Measurements from ENCODE around the gene ARHGAP15.

DNA sequence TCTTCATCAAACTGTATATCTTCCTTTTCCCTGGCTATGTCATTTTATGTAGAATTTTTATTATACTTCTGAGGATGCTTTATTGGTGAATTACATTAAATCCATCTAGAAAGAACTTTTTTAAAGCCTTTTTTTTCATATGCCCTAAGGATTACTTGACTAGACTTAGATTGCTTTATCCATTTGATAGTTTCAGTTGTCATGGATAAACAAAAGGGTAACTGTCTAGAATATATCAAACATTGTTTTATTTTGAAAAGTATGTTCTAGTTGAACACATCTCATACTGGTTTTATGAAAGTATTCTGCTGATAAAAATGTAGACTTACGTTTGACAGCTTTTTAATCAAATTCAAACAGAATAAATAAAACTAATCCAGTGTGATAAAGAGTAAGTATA lies 639.8 kb downstream of the ARHGAP15 start:
- TF ChIP-seq, protein P1, sequence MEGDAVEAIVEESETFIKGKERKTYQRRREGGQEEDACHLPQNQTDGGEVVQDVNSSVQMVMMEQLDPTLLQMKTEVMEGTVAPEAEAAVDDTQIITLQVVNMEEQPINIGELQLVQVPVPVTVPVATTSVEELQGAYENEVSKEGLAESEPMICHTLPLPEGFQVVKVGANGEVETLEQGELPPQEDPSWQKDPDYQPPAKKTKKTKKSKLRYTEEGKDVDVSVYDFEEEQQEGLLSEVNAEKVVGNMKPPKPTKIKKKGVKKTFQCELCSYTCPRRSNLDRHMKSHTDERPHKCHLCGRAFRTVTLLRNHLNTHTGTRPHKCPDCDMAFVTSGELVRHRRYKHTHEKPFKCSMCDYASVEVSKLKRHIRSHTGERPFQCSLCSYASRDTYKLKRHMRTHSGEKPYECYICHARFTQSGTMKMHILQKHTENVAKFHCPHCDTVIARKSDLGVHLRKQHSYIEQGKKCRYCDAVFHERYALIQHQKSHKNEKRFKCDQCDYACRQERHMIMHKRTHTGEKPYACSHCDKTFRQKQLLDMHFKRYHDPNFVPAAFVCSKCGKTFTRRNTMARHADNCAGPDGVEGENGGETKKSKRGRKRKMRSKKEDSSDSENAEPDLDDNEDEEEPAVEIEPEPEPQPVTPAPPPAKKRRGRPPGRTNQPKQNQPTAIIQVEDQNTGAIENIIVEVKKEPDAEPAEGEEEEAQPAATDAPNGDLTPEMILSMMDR (IDR thresholded peaks at IDR 0.05) = no peak
- no peak for TF ChIP-seq POLR2A (IDR thresholded peaks at IDR 0.05)

Measured in esophagus squamous epithelium (tissue), 4 donors.